Kasumi-1 (cell line): Measurements from ENCODE around the gene LRRC25.
"Not testable (repeated sequence)": the region's sequence is repeated elsewhere in the genome, so short reads cannot be mapped to it uniquely, and the experiment has no call there.

ENCODE experiments used
- DNase-seq, 2 experiments: peaks; one replicate each; lab custom pipeline; 2025; lab: John Stamatoyannopoulos, UW

The LRRC25 gene

GRCh38 chr19:18379803-18380747, 17.3 kb downstream of the LRRC25 start:
- DNase-seq = no peak

- DNase-seq = no peak
Measured at GRCh38 chr19:18377026-18377425, 20.4 kb downstream of the LRRC25 start.

DNA sequence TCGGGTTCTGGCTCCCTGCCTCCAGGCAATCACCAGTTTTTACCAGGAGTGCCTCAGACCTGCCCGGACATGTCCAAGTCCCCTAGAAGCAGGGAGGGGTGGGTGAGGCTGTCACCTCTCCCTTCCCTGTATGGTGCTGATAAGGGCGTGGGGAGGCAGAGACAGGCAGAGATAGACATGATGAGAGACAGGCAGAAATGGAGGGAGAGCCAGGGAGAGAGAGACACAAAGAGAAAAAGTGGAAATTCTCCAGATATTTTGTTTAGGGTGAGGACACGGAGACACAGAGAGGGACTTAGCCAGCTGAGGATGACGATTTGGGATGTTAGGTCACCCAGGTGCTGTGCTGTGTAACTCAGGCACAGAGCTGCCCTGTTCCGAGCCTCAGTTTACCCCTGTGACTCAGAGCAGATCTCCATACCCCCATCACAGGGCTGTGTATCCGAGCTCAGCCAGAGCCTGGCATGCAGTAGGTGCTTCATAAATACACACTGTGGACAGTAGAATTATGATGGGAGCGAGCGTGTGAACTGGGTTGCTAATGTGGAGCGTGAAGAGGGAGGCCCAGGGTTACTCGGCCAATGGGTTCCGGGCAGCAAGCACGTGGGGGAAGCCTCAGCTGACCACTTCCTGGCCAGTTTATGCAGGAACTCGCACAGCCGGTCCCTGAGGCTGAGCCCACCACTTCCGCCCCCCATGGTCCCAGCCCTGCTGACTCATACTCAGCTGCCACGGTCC, 23.4 kb downstream of the LRRC25 start:
- peak; percentile 54 to 71 for DNase-seq

DNA sequence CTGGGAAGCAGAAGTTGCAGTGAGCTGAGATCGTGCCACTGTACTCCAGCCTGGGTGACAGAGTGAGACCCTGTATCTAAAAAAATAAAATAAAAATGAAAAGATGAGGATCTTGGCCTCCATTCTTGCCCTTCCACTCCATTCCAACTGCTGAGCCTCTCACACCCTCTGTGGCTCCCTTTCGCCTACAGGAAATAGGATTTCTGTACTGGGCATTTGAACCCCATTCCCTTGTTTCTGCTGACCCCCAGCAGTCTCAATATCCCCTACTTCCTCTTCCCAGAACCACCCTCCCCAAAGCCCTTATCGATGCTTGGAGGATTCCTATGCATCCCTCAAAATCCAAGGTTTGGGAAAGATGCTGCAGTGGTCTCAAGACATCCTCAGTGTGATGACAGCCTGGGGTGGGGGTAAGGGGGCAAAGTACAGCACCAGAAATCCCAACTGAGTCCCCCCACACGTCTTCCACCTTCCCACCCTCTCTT, 24.0 kb downstream of the LRRC25 start:
- DNase-seq = no peak

DNA sequence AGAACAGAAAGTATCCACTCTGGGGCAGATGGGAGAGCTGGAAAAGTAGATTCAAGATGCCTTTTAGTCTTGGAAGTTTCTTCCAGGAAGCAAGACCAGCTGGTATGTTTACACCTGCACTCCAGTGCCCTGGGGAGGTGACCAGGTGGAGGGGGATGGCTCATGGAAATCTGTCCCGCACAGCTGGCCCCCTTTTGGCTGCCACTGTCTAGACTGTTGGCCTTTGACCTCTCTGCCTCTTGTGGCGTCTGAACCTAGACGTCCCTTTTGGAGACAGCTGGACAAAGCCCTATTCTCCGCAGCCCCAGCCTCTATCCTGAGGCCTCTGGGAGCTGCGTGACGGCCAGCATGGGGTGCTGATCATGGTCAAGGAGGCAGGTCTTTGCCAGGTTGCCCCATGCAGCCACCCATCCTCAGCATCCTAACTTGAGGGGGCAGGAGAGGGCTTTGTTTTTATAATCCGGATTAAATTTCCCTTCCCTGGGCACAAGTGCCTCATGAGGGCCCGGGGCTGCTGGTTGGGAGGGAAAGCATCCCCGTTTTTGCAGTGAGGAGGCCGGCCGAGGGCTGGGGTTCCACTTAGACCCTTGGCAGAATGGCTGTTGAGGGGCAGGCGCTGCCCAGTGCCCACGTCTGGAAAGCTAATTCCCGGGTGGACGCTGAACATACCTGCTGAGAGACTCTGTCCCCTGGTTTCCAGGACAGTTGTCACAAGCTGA, 28.8 kb downstream of the LRRC25 start:
- DNase-seq = no peak

DNA sequence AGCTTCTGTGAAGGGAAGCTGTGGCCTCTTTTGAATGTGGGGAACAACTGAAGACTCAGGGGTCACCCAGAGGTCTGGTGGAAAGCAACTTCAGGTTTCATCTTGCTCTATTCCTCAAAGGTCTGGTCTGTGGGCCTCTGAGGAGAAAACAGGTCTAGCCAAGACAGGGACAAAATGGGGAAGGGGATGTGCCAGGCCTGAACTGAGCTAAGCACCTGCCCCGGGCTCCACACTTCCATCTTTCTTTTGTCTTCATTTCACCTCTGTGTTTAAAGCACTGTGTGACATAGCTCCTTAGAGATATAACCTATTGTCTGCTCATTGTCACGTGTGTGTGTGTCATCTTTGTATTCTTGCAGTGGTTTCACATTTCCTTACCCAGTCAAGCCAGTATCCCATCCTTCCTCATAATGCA, 31.4 kb downstream of the LRRC25 start:
- DNase-seq = no peak

GRCh38 chr19:18364826-18365528, 32.4 kb downstream of the LRRC25 start:
- peak in 1 of 2 experiments; percentile 31 for DNase-seq

- not testable (repeated sequence) for DNase-seq
Measured at GRCh38 chr19:18364277-18364825, 33.1 kb downstream of the LRRC25 start.

DNA sequence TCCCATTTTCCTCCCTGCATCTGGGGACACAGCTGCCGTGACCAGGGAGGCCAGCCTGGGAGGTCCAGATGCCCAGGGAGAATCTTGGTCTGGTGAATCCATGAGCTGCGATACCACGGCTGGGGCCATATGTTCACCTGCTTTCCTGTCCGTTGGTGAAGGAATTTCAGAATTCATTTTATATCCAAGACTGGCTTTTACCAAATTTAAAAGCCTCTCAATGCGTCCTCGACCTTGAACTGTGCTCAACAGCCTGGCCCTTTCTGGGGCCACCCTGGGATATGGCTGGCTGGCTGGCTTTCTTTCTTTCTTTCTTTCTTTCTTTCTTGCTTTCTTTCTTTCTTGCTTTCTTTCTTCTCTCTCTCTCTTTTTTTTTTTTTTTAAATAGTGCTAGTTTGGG, 33.6 kb downstream of the LRRC25 start:
- DNase-seq = no peak

GRCh38 chr19:18362934-18363542, 34.4 kb downstream of the LRRC25 start:
- DNase-seq = no peak

- DNase-seq = no peak
Measured at GRCh38 chr19:18361646-18362045, 35.8 kb downstream of the LRRC25 start.

DNA sequence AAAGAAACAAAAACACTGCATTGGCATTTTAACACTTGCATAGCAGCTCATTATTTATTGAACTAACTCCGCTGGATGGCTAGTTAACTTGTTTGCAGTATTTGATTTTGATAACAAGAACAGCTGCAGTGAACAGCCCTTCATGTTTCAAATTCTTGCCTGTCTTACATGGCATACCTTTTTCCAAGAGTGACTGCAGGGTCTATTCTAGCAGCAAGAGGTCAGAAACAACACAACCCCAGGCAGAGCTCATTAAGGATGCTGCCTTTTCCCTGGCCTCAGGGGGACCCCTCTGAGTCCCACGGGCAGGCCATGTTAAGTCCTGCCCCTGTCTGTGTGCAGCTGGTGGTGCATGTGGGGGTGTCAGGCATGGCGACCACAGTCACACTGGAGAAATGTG, 40.4 kb downstream of the LRRC25 start:
- no peak for DNase-seq

- not testable (repeated sequence) for DNase-seq
Measured at GRCh38 chr19:18354743-18355142, 42.7 kb downstream of the LRRC25 start.

- no peak for DNase-seq
Measured at GRCh38 chr19:18353378-18354005, 43.9 kb downstream of the LRRC25 start.

DNA sequence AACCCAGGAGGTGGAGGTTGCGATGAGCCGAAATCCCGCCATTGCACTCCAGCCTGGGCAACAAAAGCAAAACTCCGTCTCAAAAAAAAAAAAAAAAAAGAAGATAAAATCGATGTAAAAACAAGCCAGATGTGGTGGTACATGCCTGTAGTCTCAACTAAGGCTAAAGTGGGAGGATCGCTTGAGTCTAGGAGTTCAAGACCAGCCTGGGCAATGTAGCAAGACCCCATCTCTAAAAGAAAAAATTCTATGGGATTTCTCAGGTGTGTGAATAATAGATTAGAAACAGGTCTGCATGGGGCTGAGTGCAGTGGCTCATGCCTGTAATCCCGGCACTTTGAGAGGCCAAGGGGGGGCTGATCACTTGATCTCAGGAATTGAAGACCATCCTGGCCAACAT, 45.9 kb downstream of the LRRC25 start:
- DNase-seq = no peak

DNA sequence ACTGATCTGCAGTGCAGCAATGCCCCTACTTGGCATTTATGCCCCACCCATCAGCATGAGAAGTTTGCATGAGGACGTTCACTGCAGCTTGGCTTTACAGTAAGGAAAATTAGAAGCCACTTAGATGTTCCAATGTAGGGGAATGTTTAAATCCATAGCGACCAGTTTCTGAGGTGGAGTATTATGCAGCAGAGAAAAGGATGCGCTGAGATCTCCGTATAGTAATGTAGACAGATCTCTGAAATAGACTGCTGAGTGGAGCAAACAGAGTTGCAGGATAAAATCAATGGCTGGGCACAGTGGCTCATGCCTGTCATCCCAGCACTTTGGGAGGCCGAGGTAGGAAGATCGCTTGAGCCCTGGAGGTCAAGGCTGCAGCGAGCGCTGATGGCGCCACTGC, 46.9 kb downstream of the LRRC25 start:
- no peak for DNase-seq

DNA sequence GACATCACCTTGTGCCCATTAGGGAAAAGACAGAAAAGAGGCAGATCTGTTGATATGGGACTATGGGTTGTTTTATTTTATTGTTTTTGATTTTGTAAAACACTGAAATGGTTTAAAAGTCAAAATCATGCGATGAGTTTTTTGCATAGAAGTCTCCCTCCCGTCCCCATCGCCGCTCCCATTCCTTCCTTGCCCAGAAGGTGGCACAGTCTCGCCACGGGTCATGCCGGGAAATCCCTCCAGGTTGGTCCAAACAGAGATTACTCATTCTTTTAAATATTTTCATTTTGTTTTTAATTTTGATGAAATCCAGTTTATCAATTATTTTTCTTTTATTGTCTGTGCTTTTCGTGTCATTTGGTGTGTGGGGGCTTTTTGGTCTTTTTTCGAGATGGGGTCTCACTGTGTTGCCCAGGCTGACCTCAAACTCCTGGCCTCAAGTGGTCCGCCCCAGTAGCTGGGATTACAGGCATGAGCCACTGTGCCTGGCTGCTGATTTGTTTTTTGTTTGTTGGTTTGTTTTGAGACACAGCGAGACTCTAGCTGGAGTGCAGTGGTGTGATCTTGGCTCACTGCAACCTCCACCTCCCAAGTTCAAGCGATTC, 47.8 kb downstream of the LRRC25 start:
- DNase-seq = peak; percentile 38 to 43

DNA sequence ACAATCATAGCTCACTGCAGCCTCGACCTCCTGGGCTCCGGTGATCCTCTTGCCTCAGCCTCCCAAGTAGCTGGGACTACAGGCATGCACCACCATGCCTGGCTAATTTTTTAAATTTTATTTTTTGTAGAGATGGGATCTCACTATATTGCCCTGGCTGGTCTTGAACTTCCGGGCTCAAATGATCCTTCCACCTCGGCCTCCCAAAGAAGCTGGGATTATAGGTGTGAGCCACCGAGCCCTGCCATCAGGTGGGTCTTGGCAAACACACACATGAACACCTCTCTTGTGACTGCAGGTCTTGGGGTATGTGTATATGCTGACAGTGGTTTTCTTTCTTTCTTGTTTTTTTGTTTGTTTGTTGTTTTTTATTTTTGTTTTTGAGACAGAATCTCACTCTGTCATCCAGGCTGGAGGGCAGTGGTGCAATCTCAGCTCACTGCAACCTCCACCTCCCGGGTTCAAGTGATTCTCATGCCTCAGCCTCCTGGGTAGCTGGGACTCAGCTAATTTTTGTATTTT, 48.5 kb downstream of the LRRC25 start:
- not testable (repeated sequence) for DNase-seq

DNA sequence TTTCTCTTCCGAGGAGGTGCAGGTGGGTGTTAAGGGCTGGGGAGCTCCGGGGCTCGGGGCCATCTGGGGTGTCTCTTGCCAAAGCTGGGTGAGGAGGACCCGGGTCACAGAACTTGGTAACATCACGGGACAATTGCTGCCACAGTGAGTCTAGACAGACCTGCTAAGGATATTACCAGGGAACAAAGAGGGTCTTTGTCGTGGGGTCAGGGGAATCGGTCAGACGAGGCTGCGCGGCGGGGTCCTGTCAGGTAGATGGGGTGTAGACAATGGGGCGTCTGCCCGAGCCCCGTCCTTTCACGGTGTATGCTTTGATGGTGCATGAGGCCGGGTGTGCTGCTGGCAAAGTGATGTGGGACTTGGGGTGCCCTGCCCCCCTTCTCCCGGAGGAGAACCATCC, 49.3 kb downstream of the LRRC25 start:
- no peak for DNase-seq

GRCh38 chr19:18346091-18346490, 51.3 kb downstream of the LRRC25 start:
- no peak for DNase-seq
